ENCODE data around the gene VWA5B2.

Gene VWA5B2

DNA sequence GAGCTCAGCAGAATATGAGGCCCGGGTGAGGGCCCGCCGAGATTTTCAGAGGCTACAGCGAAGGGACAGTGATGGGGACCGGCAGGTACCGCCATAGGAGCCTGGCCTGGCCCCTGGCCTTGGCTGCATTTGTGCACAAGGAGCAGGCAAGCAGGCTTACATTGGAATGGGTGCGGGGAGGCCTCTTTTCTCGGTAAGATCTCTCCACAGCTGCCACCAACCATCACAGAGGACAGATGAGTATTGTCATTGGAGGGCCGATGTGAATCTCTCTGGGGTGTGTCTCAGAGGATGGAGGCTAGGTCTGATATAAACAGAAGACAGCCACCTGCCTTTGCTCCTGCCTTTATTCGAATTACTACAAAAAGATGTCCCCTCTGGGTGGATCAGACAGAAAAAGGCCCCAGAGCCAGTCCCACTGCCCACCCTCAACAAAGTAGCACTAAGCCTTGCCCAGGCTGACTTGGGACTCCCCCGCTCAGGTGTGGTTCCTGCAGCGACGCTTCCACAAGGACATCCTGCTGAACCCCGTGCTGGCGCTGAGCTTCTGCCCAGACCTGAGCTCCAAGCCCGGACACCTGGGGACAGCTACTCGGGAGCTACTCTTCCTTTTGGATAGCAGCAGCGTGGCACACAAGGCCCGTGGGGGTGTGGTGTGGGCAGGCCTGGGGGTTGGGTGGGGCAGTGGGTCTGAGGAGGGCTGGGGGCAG lies 5.4 kb downstream of the VWA5B2 start:
- Mint-ChIP-seq H3K36me3 (no peaks in the 10 kb centered on the region), H3K4me3 (no peak overlapping the region), H3K27ac (no peak overlapping the region), H3K4me1 (peaks cover 15% of the 10 kb centered on the region), H3K9me3 (no peaks in the 10 kb centered on the region)
- no peak for DNase-seq (ENCODE audit: low spot score in 2 of 2)
- no peak for ATAC-seq

DNA sequence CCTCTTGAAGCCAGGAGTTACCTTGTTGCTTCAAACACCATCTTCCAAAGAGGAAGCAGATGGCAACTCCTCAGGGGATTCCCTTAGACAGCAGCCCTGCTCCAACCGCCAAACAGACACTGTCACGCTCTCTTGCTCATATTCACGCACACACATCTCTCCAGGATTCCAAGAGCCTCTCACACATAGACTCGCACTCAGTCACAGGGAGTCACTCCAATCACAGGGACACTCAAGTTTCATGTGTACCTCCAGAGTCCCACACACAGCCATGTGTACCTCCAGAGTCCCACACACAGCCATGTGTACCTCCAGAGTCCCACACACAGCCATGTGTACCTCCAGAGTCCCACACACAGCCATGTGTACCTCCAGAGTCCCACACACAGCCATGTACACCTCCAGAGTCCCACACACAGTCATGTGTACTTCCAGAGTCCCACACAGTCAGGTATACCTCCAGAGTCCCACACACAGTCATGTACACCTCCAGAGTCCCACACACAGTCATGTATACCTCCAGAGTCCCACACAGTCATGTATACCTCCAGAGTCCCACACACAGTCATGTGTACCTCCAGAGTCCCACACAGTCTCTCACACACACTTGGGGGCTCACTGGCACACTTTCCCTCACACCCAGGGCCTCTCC lies 6.1 kb downstream of the VWA5B2 start:
- ATAC-seq: no peak
- no peak overlapping the region for H3K27ac Mint-ChIP-seq

DNA sequence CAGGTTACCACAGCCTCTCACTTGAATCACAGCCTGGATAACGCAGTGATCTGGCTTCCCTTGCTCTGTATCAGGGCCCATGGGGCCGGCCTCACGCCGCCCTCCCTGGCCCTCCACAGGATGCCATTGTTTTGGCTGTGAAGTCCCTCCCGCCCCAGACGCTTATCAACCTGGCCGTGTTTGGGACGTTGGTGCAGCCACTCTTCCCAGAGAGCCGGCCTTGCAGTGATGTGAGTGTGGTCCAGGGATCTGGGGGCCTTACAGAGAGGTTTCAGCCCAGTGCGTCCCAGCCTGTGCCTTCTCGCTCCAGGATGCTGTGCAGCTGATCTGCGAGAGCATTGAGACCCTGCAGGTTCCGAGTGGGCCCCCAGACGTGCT lies 6.6 kb downstream of the VWA5B2 start:
- Mint-ChIP-seq H3K36me3 (no peaks in the 10 kb centered on the region), H3K4me1 (peaks cover 13% of the 10 kb centered on the region), H3K27ac (no peak overlapping the region), H3K9me3 (no peaks in the 10 kb centered on the region), H3K4me3 (no peak overlapping the region)
- ATAC-seq (no peak), DNase-seq (ENCODE audit: low spot score in 2 of 2) (no peak)

More for the DNA sequence above, 6.1 kb downstream of the VWA5B2 start:
- no peaks in the 10 kb centered on the region for H3K9me3 Mint-ChIP-seq
- H3K36me3 Mint-ChIP-seq: no peaks in the 10 kb centered on the region
- DNase-seq (ENCODE audit: low spot score in 2 of 2): no peak
- H3K4me3 Mint-ChIP-seq: no peak overlapping the region
- peaks cover 15% of the 10 kb centered on the region for H3K4me1 Mint-ChIP-seq

DNA sequence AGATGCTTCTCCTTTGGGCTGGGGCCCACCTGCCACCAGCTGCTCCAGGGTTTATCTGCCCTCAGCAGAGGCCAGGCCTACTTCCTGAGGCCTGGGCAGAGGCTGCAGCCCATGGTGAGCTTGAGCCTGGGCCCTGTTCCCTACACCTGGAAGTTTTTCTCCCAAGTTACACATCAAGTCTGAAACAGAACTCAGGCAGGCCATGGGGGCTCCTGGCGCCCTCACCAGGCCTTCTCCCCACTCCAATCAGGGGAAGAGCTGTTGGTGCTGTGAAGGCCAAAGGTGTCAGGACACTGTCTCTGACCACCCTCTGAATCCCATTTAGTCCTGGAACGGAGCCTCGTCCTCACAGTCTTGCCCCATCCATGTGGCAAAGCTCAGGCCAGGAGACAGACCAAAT lies 7.3 kb downstream of the VWA5B2 start:
- Mint-ChIP-seq H3K4me1 (peaks cover 7% of the 10 kb centered on the region), H3K27ac (no peak overlapping the region), H3K36me3 (no peaks in the 10 kb centered on the region), H3K4me3 (no peak overlapping the region), H3K9me3 (no peaks in the 10 kb centered on the region)
- DNase-seq (ENCODE audit: low spot score in 2 of 2) (no peak), ATAC-seq (no peak)

DNA sequence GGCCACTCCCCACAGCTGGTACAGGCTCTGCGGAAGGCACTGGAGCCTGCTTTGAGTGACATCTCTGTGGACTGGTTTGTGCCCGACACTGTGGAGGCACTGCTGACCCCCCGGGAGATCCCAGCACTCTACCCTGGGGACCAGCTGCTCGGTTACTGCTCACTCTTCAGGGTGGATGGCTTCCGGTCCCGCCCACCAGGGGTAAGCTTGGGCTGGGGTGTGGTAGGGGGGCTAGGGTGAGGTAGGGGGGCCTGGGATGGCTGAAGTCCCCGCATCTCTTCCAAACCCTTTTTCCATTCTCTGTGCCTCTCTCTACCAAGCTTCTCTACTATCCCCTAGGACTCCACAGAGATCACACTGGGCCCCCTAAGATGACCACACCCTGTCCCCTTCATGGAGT lies 7.8 kb downstream of the VWA5B2 start:
- DNase-seq (ENCODE audit: low spot score in 2 of 2): no peak

DNA sequence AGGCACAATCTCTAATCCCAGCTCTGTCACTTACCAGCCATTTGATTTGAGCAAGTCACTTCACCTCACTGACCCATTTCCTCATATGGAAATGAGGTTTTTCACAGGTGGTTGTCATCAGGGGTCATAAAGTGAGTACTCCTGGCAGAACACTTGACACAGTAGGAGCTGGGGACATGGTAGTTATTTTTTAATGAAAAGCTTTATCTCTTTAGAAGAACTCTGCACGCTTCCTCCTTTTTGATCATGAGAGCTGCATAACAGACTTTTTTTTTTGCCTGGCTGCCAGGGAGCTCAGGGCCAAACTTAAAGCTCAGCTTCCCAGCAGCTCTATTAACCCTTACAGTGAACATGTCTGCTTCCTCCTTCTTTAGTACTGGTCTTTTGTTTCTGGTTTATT lies 8.4 kb downstream of the VWA5B2 start:
- Mint-ChIP-seq H3K27ac (peak overlapping the region; percentile 45), H3K36me3 (peaks cover 10% of the 10 kb centered on the region), H3K4me1 (peaks cover 6% of the 10 kb centered on the region), H3K4me3 (no peak overlapping the region), H3K9me3 (no peaks in the 10 kb centered on the region)
- ATAC-seq (peak; percentile 14), DNase-seq (ENCODE audit: low spot score in 2 of 2) (no peak)

More for the DNA sequence above, 7.8 kb downstream of the VWA5B2 start:
- H3K4me3 Mint-ChIP-seq: no peak overlapping the region
- peaks cover 4% of the 10 kb centered on the region for H3K36me3 Mint-ChIP-seq
- peaks cover 6% of the 10 kb centered on the region for H3K4me1 Mint-ChIP-seq
- no peak for ATAC-seq
- H3K27ac Mint-ChIP-seq: peak overlapping the region; percentile 45
- H3K9me3 Mint-ChIP-seq: no peaks in the 10 kb centered on the region

DNA sequence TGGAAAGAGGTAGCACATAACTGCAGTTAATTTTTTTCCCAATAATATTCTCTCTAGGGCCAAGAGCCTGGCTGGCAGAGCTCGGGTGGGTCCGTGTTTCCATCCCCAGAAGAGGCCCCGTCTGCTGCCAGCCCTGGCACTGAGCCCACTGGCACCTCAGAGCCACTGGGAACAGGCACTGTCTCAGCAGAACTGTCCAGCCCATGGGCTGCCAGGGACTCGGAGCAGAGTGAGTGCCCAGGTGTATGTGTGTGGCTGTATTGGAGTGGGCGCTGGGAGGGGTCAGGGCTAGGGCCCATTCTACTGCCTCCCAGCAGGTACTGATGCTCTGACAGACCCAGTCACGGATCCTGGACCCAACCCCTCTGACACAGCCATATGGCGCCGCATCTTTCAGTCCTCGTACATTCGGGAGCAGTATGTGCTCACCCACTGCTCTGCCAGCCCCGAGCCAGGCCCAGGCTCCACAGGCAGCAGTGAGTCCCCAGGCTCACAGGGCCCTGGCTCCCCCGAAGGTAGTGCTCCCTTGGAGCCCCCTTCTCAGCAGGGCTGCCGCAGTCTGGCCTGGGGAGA lies 8.9 kb downstream of the VWA5B2 start:
- DNase-seq (ENCODE audit: low spot score in 2 of 2) (no peak), ATAC-seq (no peak)
- H3K36me3 Mint-ChIP-seq: peaks cover 15% of the 10 kb centered on the region
- no peak overlapping the region for H3K4me3 Mint-ChIP-seq
- peaks cover 6% of the 10 kb centered on the region for H3K4me1 Mint-ChIP-seq
- no peak overlapping the region for H3K27ac Mint-ChIP-seq
- H3K9me3 Mint-ChIP-seq: no peaks in the 10 kb centered on the region

DNA sequence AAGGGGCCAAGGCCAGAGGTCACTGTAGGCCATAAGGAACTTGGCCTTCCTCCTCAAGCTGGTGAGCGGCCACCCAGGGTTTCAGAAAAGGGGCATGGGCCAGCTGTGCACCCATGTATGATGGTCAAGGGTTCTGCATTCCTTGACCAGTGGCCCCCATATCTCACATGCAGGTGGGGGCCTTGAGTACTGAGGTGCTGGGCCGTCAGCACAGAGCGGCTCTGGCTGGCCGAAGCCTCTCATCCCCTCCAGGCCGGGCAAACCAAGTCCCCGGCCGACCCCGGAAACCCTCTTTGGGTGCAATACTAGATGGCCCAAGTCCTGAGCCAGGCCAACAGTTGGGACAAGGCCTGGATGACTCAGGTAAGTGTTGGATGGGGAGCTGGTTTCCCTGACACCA lies 9.8 kb downstream of the VWA5B2 start:
- H3K36me3 Mint-ChIP-seq: peaks cover 24% of the 10 kb centered on the region
- no peak overlapping the region for H3K27ac Mint-ChIP-seq
- ATAC-seq (no peak), DNase-seq (ENCODE audit: low spot score in 2 of 2) (no peak)
- H3K4me1 Mint-ChIP-seq: peaks cover 6% of the 10 kb centered on the region
- H3K9me3 Mint-ChIP-seq: no peaks in the 10 kb centered on the region
- no peak overlapping the region for H3K4me3 Mint-ChIP-seq

DNA sequence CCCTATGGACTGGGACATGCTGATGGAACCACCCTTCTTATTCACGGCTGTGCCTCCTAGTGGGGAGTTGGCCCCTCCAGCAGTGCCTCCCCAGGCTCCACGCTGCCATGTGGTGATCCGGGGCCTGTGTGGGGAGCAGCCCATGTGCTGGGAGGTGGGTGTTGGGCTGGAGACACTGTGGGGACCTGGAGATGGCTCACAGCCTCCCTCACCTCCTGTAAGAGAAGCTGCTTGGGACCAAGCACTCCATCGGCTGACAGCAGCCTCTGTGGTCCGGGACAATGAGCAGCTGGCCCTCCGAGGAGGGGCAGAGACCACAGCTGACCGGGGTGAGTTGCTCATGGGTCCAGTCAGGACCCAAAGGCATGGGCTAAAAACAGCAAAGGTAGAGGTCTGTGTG lies 10.3 kb downstream of the VWA5B2 start:
- no peak overlapping the region for H3K27ac Mint-ChIP-seq
- ATAC-seq: no peak
- H3K4me1 Mint-ChIP-seq: peaks cover 6% of the 10 kb centered on the region
- H3K9me3 Mint-ChIP-seq: no peaks in the 10 kb centered on the region
- peaks cover 29% of the 10 kb centered on the region for H3K36me3 Mint-ChIP-seq
- H3K4me3 Mint-ChIP-seq: no peak overlapping the region
- DNase-seq (ENCODE audit: low spot score in 2 of 2): no peak

DNA sequence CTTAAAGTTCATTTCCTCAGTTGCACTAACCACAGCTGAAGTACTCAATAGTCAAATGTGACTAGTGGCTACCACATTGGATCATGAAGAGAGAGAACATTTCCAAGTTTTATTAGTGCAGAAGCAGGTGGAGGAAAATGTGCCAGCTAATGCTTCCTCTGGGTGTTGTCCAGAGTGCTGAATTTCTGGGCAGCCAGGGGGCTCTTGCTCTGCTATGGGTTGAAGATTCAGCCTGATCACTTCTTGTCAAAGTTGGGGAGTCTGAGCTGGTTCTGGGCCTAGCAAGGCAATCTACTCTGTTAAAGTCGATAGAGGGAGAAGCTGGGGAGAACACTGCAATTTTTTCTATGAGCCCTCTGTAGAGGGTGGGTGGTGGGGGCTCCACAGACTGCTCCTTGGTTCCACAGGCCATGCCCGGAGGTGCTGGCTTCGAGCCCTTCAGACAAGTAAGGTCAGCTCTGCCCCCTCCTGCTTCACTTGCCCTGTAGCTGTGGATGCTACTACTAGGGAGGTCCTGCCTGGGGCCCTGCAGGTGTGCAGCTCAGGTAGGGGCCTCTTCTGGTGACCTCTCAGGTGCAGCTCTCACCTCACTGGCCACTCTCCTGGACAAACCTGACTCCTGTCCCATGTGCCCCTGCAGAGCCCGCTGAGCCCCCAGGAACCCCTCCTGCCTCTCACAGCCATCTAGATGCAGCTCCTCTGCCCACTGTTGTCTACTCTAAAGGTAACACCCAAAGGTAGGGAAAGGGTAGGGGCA lies 11.2 kb downstream of the VWA5B2 start:
- DNase-seq (ENCODE audit: low spot score in 2 of 2): no peak
- peaks cover 10% of the 10 kb centered on the region for H3K4me1 Mint-ChIP-seq
- H3K9me3 Mint-ChIP-seq: no peaks in the 10 kb centered on the region
- H3K36me3 Mint-ChIP-seq: peaks cover 37% of the 10 kb centered on the region
- no peak for ATAC-seq
- H3K27ac Mint-ChIP-seq: no peak overlapping the region
- H3K4me3 Mint-ChIP-seq: no peak overlapping the region

DNA sequence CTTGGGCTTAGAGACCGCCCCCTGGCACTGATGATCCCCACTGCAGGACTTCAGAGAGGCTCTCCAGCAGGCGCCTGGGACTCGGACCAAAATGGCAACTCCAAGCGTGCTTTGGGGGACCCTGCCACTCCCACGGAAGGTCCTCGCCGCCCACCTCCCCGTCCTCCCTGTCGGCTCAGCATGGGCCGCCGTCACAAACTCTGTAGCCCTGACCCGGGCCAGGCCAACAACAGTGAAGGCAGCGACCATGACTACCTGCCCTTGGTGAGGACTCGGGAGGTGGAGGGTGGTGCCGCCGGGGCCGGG lies 11.7 kb downstream of the VWA5B2 start:
- Mint-ChIP-seq H3K4me1 (peaks cover 15% of the 10 kb centered on the region), H3K36me3 (peaks cover 43% of the 10 kb centered on the region), H3K9me3 (no peaks in the 10 kb centered on the region), H3K27ac (no peak overlapping the region), H3K4me3 (no peak overlapping the region)
- ATAC-seq: no peak
- DNase-seq (ENCODE audit: low spot score in 2 of 2): no peak

DNA sequence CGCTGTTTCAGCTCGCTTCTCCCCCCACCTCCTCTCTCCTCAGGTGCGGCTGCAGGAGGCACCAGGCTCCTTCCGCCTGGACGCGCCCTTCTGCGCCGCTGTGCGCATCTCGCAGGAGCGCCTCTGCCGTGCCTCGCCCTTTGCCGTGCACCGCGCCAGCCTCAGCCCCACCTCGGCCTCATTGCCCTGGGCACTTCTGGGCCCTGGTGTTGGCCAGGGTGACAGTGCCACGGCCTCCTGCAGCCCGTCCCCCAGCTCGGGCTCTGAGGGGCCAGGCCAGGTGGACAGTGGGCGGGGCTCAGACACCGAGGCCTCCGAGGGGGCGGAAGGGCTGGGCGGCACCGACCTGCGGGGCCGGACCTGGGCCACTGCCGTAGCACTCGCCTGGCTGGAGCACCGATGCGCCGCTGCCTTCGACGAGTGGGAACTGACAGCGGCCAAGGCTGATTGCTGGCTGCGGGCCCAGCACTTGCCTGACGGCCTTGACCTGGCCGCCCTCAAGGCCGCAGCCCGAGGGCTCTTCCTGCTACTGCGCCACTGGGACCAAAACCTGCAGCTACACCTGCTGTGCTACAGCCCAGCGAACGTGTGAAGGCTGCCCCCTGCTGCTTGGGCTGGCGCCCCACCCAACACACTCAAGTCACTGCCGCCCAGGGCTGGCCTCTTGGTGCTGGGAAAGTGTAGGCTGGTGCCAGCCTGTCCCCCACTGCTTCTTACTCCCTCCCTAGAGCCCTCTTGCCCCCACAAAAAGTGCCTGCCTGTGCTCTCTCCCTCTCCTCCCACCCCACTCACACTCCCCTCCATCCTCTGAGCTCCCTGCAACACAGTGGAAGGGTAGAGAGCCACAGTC lies 12.3 kb downstream of the VWA5B2 start:
- no peak for DNase-seq (ENCODE audit: low spot score in 2 of 2)
- H3K4me1 Mint-ChIP-seq: peaks cover 21% of the 10 kb centered on the region
- H3K4me3 Mint-ChIP-seq: no peak overlapping the region
- H3K9me3 Mint-ChIP-seq: no peaks in the 10 kb centered on the region
- no peak overlapping the region for H3K27ac Mint-ChIP-seq
- peak; percentile 26 for ATAC-seq
- peaks cover 45% of the 10 kb centered on the region for H3K36me3 Mint-ChIP-seq

DNA sequence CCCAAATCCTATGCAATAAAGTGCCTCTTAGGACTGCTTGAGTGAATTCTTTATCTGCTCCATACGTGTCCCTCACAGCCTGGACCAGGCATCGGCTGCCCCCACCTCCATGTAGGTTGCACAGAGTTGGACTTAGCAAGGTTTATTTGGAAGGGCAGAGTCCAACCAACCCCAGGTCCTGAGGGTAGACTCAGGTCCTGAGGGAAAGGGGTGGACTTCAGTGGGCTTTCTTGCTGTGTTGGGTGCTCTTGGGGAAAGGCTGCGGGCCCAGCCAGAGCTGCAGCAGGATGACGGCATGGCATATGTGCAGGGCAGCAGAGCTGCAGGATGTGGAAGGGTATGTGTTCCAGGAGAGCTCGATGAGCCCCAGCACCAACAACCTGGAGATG lies 12.9 kb downstream of the VWA5B2 start:
- DNase-seq (ENCODE audit: low spot score in 2 of 2) (no peak), ATAC-seq (no peak)
- peaks cover 20% of the 10 kb centered on the region for H3K4me1 Mint-ChIP-seq
- H3K27ac Mint-ChIP-seq: no peak overlapping the region
- H3K36me3 Mint-ChIP-seq: peaks cover 45% of the 10 kb centered on the region
- H3K9me3 Mint-ChIP-seq: no peaks in the 10 kb centered on the region
- no peak overlapping the region for H3K4me3 Mint-ChIP-seq

DNA sequence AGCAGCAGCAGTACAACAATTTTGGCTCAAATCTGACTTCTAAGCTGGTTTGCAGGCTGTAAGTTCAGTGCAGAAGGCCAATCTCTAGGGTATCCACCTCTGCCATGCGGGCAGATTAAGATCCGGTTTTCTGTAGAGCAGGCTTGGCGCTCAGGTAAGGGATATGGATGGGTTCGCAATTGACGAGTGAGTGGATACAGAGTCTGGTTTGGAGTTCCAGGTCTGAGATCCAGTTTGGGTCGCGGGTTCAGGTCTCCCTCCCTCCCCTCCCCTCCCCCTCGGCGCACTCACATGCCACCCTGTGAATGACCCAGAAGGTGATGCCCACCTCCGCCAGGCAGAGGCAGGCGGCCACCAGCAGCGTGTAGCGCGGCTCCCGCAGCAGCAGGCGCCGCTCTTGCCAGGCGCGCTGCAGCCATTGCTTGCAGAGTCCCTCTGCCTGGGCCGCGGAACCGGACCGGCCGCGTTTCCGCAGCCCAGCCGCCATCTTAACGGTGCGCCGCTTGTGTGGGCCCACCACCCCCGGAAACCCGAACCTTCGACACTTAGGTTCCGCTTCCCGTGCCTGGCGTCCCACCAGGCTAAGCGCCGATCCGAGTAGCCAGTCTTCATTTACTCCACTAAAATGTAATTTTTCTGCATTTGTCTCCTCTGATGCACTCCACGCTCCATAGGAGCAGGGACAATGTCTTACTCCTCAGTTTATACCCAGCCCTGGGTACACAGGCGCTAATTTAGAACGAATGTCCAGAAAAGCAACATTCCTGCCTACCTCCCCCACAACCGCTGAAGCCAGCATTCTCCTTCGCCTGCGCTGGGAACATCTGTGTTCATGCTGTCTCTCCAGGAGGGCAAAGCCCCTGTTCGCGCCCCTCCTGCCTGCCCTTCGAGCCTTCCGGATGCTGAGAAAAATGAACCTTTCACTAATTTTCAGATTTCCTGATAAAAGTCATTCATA lies 19.3 kb downstream of the VWA5B2 start, which contains the start of gene ALG3:
TSS of gene ALG3 (minus strand) at position 509 of the 958 bp plus-strand sequence. CDS start at position 487, 22 bp downstream.
- peak; percentile 75 for ATAC-seq
- Mint-ChIP-seq H3K9me3 (no peaks in the 10 kb centered on the region), H3K27ac (peak within 1 kb of the TSS; percentile 100), H3K4me1 (peaks cover 36% of the 10 kb centered on the region), H3K4me3 (peak within 1 kb of the TSS; percentile 99), H3K36me3 (peaks cover 40% of the 10 kb centered on the region)
- DNase-seq (ENCODE audit: low spot score in 2 of 2): peak; percentile 89 to 95
